IPS-18c (cell line): Measurements from ENCODE around the gene PORCN.

Experiments
- H3K4me3 ChIP-seq: 2 replicates; pipeline ENCODE4 v1.7.0; 2013; ENCODE audit warnings: low read depth, mild to moderate bottlenecking, low read length, moderate library complexity; ENCODE audit not compliant: insufficient read depth
- H3K9me3 ChIP-seq: one replicate; pipeline ENCODE4 v1.6.1; 2013; ENCODE audit warnings: mild to moderate bottlenecking, low read length, moderate library complexity; ENCODE audit not compliant: control insufficient read depth, insufficient read depth

Gene PORCN

DNA sequence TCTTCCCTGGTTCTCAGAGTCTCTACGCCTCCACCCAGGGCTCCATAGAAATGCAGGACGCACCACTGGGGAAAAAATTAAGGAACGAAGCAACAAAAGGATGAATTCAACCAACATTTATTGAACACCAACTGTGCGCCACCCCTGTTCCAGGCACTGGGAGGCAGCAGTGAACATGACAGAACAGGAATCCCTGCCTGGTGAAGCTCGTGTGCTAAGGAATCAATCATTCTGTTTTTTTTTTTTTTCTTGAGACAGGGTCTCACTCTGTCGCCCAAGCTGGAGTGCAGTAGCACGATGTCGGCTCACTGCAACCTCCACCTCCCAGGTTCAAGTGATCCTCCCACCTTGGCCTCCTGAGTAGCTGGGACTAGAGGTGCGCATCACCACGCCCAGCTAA, 34.7 kb upstream of the PORCN start:
- H3K9me3 ChIP-seq: peaks cover 3% of the 10 kb centered on the region
- no peak overlapping the region for H3K4me3 ChIP-seq

DNA sequence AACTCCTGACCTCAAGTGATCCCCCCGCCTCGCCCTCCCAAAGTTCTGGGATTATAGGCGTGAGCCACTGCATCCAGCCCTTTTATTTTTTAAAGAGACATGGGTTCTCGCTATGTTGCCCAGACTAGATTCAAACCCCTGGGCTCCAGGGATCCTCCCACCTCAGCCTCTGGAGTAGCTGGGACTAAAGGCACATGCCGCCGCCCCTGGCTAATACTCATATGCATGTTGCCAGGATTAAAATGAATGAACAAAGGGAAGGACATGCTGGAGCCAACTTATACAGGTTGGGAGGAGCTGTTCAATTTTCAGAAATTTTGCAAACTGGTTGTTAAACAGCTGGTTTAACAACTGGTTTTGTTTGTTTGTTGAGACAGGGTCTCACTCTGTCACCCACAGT, 34.2 kb upstream of the PORCN start:
- no peak overlapping the region for H3K4me3 ChIP-seq

GRCh38 chrX:48475296-48475695, 33.5 kb upstream of the PORCN start:
- H3K4me3 ChIP-seq: peak overlapping the region; percentile 71
- no peaks in the 10 kb centered on the region for H3K9me3 ChIP-seq

More for the DNA sequence above, 34.2 kb upstream of the PORCN start:
- peaks cover 1% of the 10 kb centered on the region for H3K9me3 ChIP-seq

DNA sequence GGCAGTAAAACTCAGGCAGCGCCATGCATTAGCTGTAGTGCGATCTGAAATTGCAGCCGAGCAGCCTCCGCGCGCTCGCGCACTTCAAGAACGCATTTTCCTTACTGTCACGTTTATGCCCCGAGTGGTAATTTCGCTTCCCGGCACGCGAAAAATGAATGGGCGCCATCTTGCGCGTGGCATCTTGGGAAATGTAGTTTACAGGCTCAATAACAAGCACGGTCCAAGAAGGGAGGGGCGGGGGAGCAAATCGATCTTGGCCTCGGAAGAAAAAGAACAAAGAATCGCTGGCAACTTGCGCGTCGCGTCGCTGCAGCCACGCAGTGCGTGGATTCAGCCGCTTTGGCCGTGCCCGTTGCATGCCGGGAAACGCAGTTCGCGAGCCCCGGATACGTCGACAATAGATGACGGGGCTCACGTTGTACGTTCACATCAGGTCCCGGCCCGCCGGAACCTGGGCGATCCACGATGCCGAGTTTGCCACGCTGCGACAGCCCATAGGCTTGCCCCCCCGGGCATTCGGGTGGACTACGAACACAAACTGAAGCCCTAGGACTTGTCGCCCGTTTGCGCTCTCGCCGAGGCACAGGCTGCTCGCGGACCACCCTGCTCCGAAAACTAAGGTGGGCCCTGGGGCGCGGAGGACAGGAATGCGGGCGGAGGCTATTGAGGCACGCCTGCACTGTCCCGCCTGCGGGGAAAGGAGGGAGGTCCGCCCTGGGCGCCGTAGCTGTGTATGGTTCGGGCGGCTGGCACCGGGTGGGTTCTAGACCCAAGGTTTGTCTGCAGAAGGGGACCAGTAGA, 32.8 kb upstream of the PORCN start, which contains the start of gene FTSJ1:
TSS of gene FTSJ1 (plus strand) at position 426 of the 804 bp plus-strand sequence. CDS start 1,849 bp downstream, outside the sequence.
- Histone ChIP-seq H3K9me3 (no peaks in the 10 kb centered on the region), H3K4me3 (peak within 1 kb of the TSS; percentile 71)

- H3K4me3 ChIP-seq: peak overlapping the region; percentile 71; the same call in 1 of the 2 replicates
Measured at GRCh38 chrX:48476919-48477318, 31.9 kb upstream of the PORCN start.

DNA sequence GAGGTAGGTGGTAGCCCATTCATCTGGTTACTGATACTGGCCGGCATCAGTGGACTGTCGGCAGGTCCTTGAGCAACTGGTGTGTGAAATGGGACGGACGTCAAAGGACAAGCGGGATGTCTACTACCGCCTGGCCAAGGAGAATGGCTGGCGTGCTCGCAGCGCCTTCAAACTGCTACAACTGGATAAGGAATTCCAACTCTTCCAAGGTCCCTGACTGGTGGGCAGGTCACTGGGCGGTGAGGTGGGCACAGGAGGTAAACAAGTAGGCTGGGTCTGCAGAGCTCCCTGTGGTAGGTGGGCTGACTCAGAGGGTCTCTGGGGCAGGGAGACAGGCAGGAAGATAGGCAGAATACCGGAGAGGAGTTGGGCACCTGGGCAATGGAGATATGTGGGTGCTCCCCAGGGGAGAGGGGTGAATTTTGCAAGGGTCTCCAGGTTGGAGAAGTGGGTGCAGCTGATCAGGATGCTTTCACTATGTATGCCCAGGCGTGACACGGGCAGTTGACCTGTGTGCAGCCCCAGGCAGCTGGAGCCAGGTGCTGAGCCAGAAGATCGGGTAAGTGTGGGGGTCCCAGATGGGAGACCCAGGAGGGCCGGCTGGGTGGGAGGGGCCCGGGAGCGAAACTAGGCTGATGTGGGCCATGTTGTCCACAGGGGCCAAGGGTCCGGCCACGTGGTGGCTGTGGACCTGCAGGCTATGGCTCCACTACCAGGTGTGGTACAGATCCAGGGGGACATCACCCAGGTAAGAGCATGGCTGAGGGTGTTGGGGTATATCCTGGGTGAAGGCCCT, 30.6 kb upstream of the PORCN start:
- Histone ChIP-seq H3K4me3 (no peak overlapping the region), H3K9me3 (no peaks in the 10 kb centered on the region)

More at GRCh38 chrX:48476919-48477318, 31.9 kb upstream of the PORCN start:
- H3K9me3 ChIP-seq: no peaks in the 10 kb centered on the region

DNA sequence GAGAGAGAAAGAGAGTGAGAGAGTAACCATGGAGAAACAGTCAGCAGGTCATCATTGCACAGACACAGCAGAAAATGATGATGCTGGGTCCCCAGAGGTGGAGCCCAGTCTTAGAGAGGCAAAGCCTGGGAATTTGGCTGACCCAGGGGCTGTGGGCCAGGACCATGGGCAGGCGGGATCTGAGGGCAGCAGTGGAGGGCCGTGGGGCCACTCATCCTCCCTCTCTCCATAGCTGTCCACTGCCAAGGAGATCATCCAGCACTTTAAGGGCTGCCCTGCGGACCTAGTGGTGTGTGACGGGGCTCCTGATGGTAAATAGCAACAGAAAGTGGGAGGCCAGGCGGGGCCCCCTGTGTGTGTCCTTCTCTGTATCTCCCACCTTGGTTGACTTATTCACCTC, 30.0 kb upstream of the PORCN start:
- Histone ChIP-seq H3K4me3 (no peak overlapping the region), H3K9me3 (peaks cover 2% of the 10 kb centered on the region)

DNA sequence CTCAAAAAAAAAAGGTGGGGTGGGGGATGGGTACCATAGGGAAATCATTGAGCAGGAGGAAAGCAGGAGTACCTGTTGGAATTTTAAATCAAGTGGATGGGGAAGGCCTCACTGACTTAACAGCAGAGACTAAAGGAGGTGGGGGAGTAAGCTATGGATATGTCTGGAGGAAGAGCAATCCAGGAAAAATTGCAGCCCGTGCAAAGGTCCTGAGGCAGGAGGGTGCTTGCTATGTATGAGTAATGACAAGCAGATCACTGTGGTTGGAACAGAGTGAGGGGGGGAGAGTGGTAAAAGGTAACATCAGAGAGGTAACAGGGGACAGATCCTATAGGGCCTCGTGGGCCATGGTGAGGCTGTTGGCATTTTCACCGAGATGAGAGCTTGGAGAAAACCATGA, 28.6 kb upstream of the PORCN start:
- no peak overlapping the region for H3K4me3 ChIP-seq
- peaks cover 2% of the 10 kb centered on the region for H3K9me3 ChIP-seq

DNA sequence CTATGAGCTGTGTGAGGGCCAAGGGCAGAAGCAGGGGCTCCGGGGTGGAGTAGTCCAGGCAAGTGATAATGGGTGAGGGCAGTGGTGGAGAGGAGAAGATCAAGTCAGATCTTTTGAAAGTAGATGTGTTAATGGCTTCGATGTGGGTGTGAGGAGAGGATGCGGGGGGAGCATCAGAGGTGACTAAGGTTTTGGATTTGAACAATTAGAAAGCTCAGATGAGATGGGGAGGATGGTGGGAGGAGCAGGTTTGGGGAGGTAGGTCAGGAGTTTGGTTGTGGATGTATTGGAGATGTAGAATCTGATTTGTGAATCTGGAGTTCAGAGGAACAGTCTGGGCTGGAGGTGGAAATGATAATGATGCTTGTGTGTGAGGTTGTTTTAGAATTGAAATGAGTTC, 28.2 kb upstream of the PORCN start:
- H3K9me3 ChIP-seq: peaks cover 2% of the 10 kb centered on the region

DNA sequence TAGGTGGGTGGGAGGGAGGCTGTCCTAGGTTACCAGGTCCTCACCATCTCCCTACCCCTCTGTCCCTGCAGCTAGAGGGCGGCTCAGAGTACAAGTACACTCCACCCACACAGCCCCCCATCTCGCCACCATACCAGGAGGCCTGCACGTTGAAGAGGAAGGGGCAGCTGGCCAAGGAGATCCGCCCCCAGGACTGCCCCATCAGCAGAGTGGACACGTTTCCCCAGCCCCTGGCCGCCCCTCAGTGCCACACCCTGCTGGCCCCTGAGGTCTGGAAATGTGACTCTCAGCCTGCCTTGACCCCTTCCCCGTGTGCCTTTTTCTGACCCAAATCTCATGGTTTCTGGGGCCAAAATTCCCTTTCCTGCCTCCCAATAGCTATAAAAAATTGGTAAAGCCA, 26.3 kb upstream of the PORCN start:
- peaks cover 2% of the 10 kb centered on the region for H3K9me3 ChIP-seq

More for the DNA sequence above, 28.2 kb upstream of the PORCN start:
- H3K4me3 ChIP-seq: no peak overlapping the region

DNA sequence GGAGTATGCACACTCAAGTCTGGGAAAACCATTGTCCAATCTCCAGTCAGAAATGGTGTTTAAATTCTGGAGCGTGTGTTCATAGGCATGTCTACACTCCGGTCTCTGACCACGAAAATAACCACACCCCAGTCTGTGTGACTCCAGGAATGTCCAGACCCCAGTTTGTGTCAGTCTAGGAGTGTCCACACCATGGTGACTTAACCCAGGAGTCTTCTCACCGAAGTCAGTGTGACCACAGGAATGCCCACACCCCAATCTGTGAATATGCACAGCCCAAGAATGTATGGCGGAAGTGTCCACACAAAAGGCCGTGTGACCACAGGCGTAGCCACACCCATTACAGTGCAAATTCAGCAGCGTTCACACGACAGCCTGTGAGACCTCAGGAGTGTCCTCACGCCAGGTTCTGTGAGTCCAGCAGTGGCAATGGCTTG, 21.4 kb upstream of the PORCN start:
- peaks cover 9% of the 10 kb centered on the region for H3K9me3 ChIP-seq
- no peak overlapping the region; the same call in 1 of the 2 replicates for H3K4me3 ChIP-seq

More for the DNA sequence above, 26.3 kb upstream of the PORCN start:
- no peak overlapping the region for H3K4me3 ChIP-seq

DNA sequence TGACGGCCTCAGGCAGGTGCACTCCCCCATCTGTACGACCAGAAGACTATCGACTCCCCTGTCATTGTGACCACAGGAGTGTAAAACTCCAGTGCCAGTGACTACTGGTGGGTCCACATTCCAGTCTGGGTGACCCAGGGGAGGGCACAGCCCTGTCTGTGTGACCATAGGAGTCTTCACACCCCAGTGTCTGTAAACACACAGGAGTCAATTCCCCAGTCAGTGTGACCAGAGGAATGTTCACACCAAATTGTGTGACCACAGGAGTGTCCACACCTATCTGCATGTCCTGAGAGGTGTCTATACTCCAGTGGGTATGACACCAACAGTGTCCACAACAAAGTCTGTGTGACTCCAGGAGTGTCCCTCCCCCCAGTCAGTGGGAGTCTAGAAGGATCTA, 20.8 kb upstream of the PORCN start:
- Histone ChIP-seq H3K4me3 (no peak overlapping the region), H3K9me3 (peaks cover 10% of the 10 kb centered on the region)

DNA sequence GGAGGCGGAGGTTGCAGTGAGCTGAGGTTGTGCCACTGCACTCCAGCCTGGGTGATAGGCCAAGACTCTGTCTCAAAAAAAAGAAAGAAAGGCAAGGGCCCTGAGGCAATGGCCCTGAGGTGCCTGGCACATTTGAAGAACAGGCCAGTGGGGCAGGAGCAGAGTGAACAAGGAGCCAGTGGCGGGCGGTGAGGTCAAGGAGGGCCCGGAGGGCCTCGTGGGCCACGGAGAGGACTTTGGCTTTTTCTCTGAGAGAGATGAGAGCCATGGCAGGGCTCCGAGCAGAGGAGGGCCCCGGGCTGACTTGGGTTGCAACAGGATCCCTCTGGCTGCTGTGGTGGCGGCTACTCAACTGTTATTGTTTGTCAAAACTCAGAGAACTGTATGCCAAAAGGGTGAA, 19.5 kb upstream of the PORCN start:
- Histone ChIP-seq H3K4me3 (no peak overlapping the region), H3K9me3 (peaks cover 12% of the 10 kb centered on the region)

DNA sequence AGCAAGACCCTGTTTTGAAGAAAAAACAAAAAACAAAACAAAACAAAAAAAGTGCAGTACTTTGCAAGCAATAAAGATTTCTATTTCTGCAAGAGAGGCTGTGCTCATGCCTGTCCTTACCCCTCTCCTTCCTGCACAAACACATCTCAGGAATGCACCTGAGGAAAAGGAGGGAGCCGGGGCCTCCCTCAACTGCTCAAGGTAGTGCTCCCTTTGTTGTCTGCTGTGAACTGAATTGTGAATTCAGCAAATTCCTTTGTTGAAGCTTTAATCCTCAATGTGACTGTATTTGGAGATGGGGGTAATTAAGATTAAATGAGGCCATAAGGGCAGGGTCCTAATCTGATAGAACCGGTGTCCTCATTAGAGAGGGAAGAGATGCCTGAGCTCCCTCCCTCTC, 18.9 kb upstream of the PORCN start:
- Histone ChIP-seq H3K9me3 (peaks cover 12% of the 10 kb centered on the region), H3K4me3 (no peak overlapping the region)

DNA sequence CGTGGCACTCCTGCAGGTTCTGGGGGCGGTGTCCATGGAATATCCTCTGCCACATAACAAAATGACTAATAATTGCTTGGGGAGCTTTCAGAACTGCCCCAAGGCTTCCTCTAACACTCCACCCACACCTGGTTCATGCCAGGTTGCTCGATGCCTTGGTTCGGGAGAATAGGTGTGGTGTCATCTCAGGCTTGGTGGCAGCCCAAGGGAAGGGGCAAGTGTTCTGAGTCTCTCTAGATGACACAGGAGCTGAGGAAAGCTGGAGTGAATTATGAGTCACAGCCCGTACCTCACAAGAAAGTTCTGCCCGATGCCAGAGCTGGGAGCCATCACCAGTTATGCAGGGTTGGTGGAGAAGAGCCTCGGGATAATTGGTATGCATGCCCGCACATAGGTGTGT, 18.1 kb upstream of the PORCN start:
- H3K4me3 ChIP-seq: no peak overlapping the region
- peaks cover 12% of the 10 kb centered on the region for H3K9me3 ChIP-seq

DNA sequence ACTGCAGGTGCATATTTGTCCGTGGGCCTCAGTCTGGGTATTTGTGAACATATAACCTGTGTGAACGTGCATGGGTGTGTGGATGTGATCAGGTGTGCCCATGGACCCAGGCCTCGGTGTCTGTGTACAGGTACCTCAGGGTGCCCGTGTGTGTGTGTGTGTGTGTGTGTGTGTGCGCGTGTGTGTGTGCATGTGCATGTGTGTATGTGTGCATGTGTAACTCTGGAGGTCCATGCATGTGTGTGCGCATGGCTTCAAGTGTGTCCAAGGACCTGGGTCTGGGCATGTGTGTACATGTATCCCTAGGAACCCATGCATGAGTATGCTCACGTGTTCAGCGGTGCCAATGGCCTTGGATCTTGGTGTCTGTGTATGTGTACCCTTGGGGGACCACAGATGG, 17.0 kb upstream of the PORCN start:
- peaks cover 12% of the 10 kb centered on the region for H3K9me3 ChIP-seq
- H3K4me3 ChIP-seq: no peak overlapping the region; the same call in 1 of the 2 replicates

GRCh38 chrX:48492293-48492910, 16.4 kb upstream of the PORCN start:
- H3K4me3 ChIP-seq: no peak overlapping the region

More at GRCh38 chrX:48492293-48492910, 16.4 kb upstream of the PORCN start:
- H3K9me3 ChIP-seq: peaks cover 12% of the 10 kb centered on the region
